Suprapubic skin (tissue), 4 donors: Measurements from ENCODE around the gene ACO1.

Source experiments
- CTCF ChIP-seq, 2 donors: fragments of 200-600 bp in 1 of 2; fragments of 450-650 bp in 1 of 2; sonication (generic) in 1 of 2; IDR thresholded peaks; one replicate each; pipeline ENCODE4 v1.5.1; 2016 to 2019; ENCODE audit warnings: antibody characterized with exemption in 2 of 2, mild to moderate bottlenecking in 1 of 2, moderate library complexity in 1 of 2
- POLR2A ChIP-seq, 2 donors: fragments of 450-650 bp; IDR thresholded peaks; one replicate each; pipeline ENCODE4 v1.6.1; 2017; ENCODE audit warnings: antibody characterized with exemption in 2 of 2, mild to moderate bottlenecking in 2 of 2, moderate library complexity in 2 of 2
- POLR2AphosphoS5 ChIP-seq, 3 donors: sonication (generic); formaldehyde crosslinking; IDR thresholded peaks; one replicate each; pipeline ENCODE4 v1.6.1; 2017; ENCODE audit warnings: antibody characterized with exemption in 3 of 3

GRCh38 chr9:32426278-32426939 is 42.0 kb downstream of the ACO1 start:
- TF ChIP-seq CTCF (IDR thresholded peaks at IDR 0.05) (no peak), POLR2A (IDR thresholded peaks at IDR 0.05) (no peak), POLR2AphosphoS5 (IDR thresholded peaks at IDR 0.05) (no peak)
